ENCODE results near the gene FOXR1.

- TF ChIP-seq, protein P1, sequence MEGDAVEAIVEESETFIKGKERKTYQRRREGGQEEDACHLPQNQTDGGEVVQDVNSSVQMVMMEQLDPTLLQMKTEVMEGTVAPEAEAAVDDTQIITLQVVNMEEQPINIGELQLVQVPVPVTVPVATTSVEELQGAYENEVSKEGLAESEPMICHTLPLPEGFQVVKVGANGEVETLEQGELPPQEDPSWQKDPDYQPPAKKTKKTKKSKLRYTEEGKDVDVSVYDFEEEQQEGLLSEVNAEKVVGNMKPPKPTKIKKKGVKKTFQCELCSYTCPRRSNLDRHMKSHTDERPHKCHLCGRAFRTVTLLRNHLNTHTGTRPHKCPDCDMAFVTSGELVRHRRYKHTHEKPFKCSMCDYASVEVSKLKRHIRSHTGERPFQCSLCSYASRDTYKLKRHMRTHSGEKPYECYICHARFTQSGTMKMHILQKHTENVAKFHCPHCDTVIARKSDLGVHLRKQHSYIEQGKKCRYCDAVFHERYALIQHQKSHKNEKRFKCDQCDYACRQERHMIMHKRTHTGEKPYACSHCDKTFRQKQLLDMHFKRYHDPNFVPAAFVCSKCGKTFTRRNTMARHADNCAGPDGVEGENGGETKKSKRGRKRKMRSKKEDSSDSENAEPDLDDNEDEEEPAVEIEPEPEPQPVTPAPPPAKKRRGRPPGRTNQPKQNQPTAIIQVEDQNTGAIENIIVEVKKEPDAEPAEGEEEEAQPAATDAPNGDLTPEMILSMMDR (IDR thresholded peaks at IDR 0.05; ENCODE audit: low read depth, low read length, poor library complexity, severe bottlenecking): no peak
- no peak for TF ChIP-seq EZH2phosphoT487 (IDR thresholded peaks at IDR 0.05; ENCODE audit: borderline replicate concordance, low read length)
Measured at GRCh38 chr11:118939953-118940598, 31.5 kb upstream of the FOXR1 start.
